Measurements from ENCODE around the gene IL1RL1.

Gene IL1RL1

GRCh38 chr2:102310964-102311640 is at the start of gene IL1RL1:
Gene IL1RL1 (plus strand): TSS chr2:102311563. CDS start chr2:102338265, 26,702 bp downstream.
- DNase-seq (ENCODE audit: low read depth in 1 of 2, low spot score in 1 of 2), result no peak

- DNase-seq (ENCODE audit: low read depth in 1 of 2, low spot score in 1 of 2), result no peak
Measured at GRCh38 chr2:102262216-102263129, 48.9 kb upstream of the IL1RL1 start.

- DNase-seq (ENCODE audit: low read depth in 1 of 2, low spot score in 1 of 2), result no peak
Measured at GRCh38 chr2:102264952-102265351, 46.4 kb upstream of the IL1RL1 start.

GRCh38 chr2:102266204-102266603 is 45.2 kb upstream of the IL1RL1 start:
- DNase-seq (ENCODE audit: low read depth in 1 of 2, low spot score in 1 of 2), result no peak

- no peak for DNase-seq (ENCODE audit: low read depth in 1 of 2, low spot score in 1 of 2)
Measured at GRCh38 chr2:102267774-102268173, 43.6 kb upstream of the IL1RL1 start.

GRCh38 chr2:102268510-102269199 is 42.7 kb upstream of the IL1RL1 start:
- no peak for DNase-seq (ENCODE audit: low read depth in 1 of 2, low spot score in 1 of 2)

GRCh38 chr2:102269200-102269524 is 42.2 kb upstream of the IL1RL1 start:
- no peak for DNase-seq (ENCODE audit: low read depth in 1 of 2, low spot score in 1 of 2)

- no peak for DNase-seq (ENCODE audit: low read depth in 1 of 2, low spot score in 1 of 2)
Measured at GRCh38 chr2:102271844-102272243, 39.5 kb upstream of the IL1RL1 start.

- no peak for DNase-seq (ENCODE audit: low read depth in 1 of 2, low spot score in 1 of 2)
Measured at GRCh38 chr2:102273619-102274211, 37.6 kb upstream of the IL1RL1 start.

GRCh38 chr2:102276549-102277201 is 34.7 kb upstream of the IL1RL1 start:
- no peak for DNase-seq (ENCODE audit: low read depth in 1 of 2, low spot score in 1 of 2)

- DNase-seq (ENCODE audit: low read depth in 1 of 2, low spot score in 1 of 2), result no peak
Measured at GRCh38 chr2:102277202-102277700, 34.1 kb upstream of the IL1RL1 start.

- DNase-seq (ENCODE audit: low read depth in 1 of 2, low spot score in 1 of 2), result no peak
Measured at GRCh38 chr2:102278720-102279390, 32.5 kb upstream of the IL1RL1 start.

- no peak for DNase-seq (ENCODE audit: low read depth in 1 of 2, low spot score in 1 of 2)
Measured at GRCh38 chr2:102279391-102279735, 32.0 kb upstream of the IL1RL1 start.

- DNase-seq (ENCODE audit: low read depth in 1 of 2, low spot score in 1 of 2), result no peak
Measured at GRCh38 chr2:102282678-102283091, 28.7 kb upstream of the IL1RL1 start.

- DNase-seq (ENCODE audit: low read depth in 1 of 2, low spot score in 1 of 2), result no peak
Measured at GRCh38 chr2:102283996-102284395, 27.4 kb upstream of the IL1RL1 start.

GRCh38 chr2:102284611-102285010 is 26.8 kb upstream of the IL1RL1 start:
- DNase-seq (ENCODE audit: low read depth in 1 of 2, low spot score in 1 of 2), result no peak

- DNase-seq (ENCODE audit: low read depth in 1 of 2, low spot score in 1 of 2), result no peak
Measured at GRCh38 chr2:102285368-102285767, 26.0 kb upstream of the IL1RL1 start.

- no peak for DNase-seq (ENCODE audit: low read depth in 1 of 2, low spot score in 1 of 2)
Measured at GRCh38 chr2:102286041-102286440, 25.3 kb upstream of the IL1RL1 start.

- no peak for DNase-seq (ENCODE audit: low read depth in 1 of 2, low spot score in 1 of 2)
Measured at GRCh38 chr2:102289129-102289528, 22.2 kb upstream of the IL1RL1 start.

GRCh38 chr2:102290594-102290993 is 20.8 kb upstream of the IL1RL1 start:
- DNase-seq (ENCODE audit: low read depth in 1 of 2, low spot score in 1 of 2), result no peak
